K562 (cell line): ENCODE data around the gene EPC2. TPM values are rescaled to one million over a fixed set of nuclear protein-coding genes. Genes with fewer than 3 reads are reported as not detected.

ENCODE experiments used
- CBX1 ChIP-seq: sonication (generic); IDR thresholded peaks from 2 replicates; pipeline ENCODE4 v1.6.1; 2016; ENCODE audit warnings: antibody characterized with exemption, low read depth, mild to moderate bottlenecking
- CGGBP1 ChIP-seq: fragments of 250-450 bp; sonication (Bioruptor Pico); IDR thresholded peaks from 2 replicates; pipeline ENCODE4 v1.9.0; 2021; ENCODE audit warnings: mild to moderate bottlenecking
- CREM ChIP-seq: IDR thresholded peaks from 2 replicates; pipeline ENCODE4 v1.6.1; 2014; ENCODE audit warnings: antibody characterized with exemption, low read depth
- FOXP1 ChIP-seq: sonication (generic); formaldehyde crosslinking; IDR thresholded peaks from 2 replicates; pipeline ENCODE4 v1.8.0; 2022; ENCODE audit warnings: mild to moderate bottlenecking, missing genetic modification reagents
- KAT8 ChIP-seq: fragments of 450-650 bp; IDR thresholded peaks from 2 replicates; pipeline ENCODE4 v1.6.1; 2016; ENCODE audit warnings: low read depth, mild to moderate bottlenecking
- MLX ChIP-seq, 2 experiments: fragments of 450-650 bp in 1 of 2; sonication (generic) in 1 of 2; formaldehyde crosslinking; conservative IDR thresholded peaks; 2 replicates each; pipeline versions ENCODE4 v1.4.0 to v1.8.1; 2020 to 2022; ENCODE audit warnings: mild to moderate bottlenecking in 1 of 2, missing genetic modification reagents in 1 of 2
- SIX5 ChIP-seq, 2 experiments: IDR thresholded peaks; 2 replicates each; pipeline ENCODE4 v1.6.1; 2011; ENCODE audit warnings: low read length in 2 of 2, borderline replicate concordance in 1 of 2, low read depth in 1 of 2, mild to moderate bottlenecking in 1 of 2, moderate library complexity in 1 of 2; ENCODE audit not compliant: insufficient read depth in 1 of 2
- SMAD1 ChIP-seq: fragments of 150-350 bp; IDR thresholded peaks from 2 replicates; pipeline ENCODE4 v1.6.1; 2014; ENCODE audit warnings: low read length, low read depth; ENCODE audit not compliant: partially characterized antibody
- TAL1 ChIP-seq: fragments of 450-650 bp; IDR thresholded peaks from 2 replicates; pipeline ENCODE4 v1.6.1; 2016; ENCODE audit warnings: mild to moderate bottlenecking
- TCF15 ChIP-seq: fragments of 250-450 bp; sonication (Bioruptor Pico); IDR thresholded peaks from 2 replicates; pipeline ENCODE4 v1.8.0; 2022; ENCODE audit warnings: moderate library complexity, mild to moderate bottlenecking, inconsistent platforms
- ZNF740 ChIP-seq, 3 experiments: fragments of 200-800 bp in 1 of 3; sonication (Bioruptor generic) in 1 of 3; sonication (generic) in 1 of 3; formaldehyde crosslinking in 1 of 3; IDR thresholded peaks; 2 replicates each; pipeline versions ENCODE4 v1.6.1 to v1.8.0; 2016 to 2022; ENCODE audit warnings: mild to moderate bottlenecking in 2 of 3, missing compliant biosample characterization in 2 of 3, missing genetic modification characterization in 2 of 3, missing genetic modification reagents in 1 of 3
- ZNF79 ChIP-seq: fragments of 250-450 bp; sonication (Bioruptor Pico); IDR thresholded peaks from 2 replicates; pipeline ENCODE4 v1.4.0; 2020; ENCODE audit warnings: low read depth, mild to moderate bottlenecking, moderate library complexity
- polyA plus RNA-seq, 8 experiments: library from polyadenylated mRNA; depleted of rRNA in 4 of 8; stranded (reverse) in 5 of 8; unstranded in 3 of 8; fragments of >200 nt; fragmentation: Nextera tagmentation in 2 of 8; fragmentation: Illumina TruSeq in 1 of 8; extraction: Ambion mirVana in 2 of 8; extraction: Trizol in 1 of 8; gene quantifications; 2 replicates each; pipeline versions ENCODE4 v1.2.1 to v1.2.3, GENCODE V29; 2011 to 2014; ENCODE audit warnings: inconsistent platforms in 1 of 8, missing spikeins in 1 of 8
- total RNA-seq, 7 experiments: library from RNA; depleted of rRNA in 6 of 7; stranded (reverse); fragments of >200 nt in 6 of 7; fragmentation: Illumina TruSeq in 2 of 7; extraction: Trizol in 2 of 7; gene quantifications; 2 replicates each; pipeline versions ENCODE4 v1.2.1 to v1.2.3, GENCODE V29; 2011 to 2021; ENCODE audit warnings: low replicate concordance in 1 of 7
- TF ChIP-seq, protein P1 (sequence below), 2 experiments: fragments of 450-650 bp; IDR thresholded peaks; 2 replicates each; pipeline ENCODE4 v1.6.1; 2016; ENCODE audit warnings: mild to moderate bottlenecking in 2 of 2, borderline replicate concordance in 1 of 2, low read depth in 1 of 2, moderate library complexity in 1 of 2
- TF ChIP-seq, protein P2 (sequence below): sonication (generic); IDR thresholded peaks from 2 replicates; pipeline ENCODE4 v1.6.1; 2016

EPC2 gene
- total and polyA plus RNA-seq, 9 of the 15 experiments (the other 6 are each of a cell fraction or from before 2014, with no cell fraction given) = 7.0 to 35.8 (median 29.1) TPM

GRCh38 chr2:148644883-148645538 lies 460 bp downstream of the EPC2 start (continued):
- TF ChIP-seq, protein P1, sequence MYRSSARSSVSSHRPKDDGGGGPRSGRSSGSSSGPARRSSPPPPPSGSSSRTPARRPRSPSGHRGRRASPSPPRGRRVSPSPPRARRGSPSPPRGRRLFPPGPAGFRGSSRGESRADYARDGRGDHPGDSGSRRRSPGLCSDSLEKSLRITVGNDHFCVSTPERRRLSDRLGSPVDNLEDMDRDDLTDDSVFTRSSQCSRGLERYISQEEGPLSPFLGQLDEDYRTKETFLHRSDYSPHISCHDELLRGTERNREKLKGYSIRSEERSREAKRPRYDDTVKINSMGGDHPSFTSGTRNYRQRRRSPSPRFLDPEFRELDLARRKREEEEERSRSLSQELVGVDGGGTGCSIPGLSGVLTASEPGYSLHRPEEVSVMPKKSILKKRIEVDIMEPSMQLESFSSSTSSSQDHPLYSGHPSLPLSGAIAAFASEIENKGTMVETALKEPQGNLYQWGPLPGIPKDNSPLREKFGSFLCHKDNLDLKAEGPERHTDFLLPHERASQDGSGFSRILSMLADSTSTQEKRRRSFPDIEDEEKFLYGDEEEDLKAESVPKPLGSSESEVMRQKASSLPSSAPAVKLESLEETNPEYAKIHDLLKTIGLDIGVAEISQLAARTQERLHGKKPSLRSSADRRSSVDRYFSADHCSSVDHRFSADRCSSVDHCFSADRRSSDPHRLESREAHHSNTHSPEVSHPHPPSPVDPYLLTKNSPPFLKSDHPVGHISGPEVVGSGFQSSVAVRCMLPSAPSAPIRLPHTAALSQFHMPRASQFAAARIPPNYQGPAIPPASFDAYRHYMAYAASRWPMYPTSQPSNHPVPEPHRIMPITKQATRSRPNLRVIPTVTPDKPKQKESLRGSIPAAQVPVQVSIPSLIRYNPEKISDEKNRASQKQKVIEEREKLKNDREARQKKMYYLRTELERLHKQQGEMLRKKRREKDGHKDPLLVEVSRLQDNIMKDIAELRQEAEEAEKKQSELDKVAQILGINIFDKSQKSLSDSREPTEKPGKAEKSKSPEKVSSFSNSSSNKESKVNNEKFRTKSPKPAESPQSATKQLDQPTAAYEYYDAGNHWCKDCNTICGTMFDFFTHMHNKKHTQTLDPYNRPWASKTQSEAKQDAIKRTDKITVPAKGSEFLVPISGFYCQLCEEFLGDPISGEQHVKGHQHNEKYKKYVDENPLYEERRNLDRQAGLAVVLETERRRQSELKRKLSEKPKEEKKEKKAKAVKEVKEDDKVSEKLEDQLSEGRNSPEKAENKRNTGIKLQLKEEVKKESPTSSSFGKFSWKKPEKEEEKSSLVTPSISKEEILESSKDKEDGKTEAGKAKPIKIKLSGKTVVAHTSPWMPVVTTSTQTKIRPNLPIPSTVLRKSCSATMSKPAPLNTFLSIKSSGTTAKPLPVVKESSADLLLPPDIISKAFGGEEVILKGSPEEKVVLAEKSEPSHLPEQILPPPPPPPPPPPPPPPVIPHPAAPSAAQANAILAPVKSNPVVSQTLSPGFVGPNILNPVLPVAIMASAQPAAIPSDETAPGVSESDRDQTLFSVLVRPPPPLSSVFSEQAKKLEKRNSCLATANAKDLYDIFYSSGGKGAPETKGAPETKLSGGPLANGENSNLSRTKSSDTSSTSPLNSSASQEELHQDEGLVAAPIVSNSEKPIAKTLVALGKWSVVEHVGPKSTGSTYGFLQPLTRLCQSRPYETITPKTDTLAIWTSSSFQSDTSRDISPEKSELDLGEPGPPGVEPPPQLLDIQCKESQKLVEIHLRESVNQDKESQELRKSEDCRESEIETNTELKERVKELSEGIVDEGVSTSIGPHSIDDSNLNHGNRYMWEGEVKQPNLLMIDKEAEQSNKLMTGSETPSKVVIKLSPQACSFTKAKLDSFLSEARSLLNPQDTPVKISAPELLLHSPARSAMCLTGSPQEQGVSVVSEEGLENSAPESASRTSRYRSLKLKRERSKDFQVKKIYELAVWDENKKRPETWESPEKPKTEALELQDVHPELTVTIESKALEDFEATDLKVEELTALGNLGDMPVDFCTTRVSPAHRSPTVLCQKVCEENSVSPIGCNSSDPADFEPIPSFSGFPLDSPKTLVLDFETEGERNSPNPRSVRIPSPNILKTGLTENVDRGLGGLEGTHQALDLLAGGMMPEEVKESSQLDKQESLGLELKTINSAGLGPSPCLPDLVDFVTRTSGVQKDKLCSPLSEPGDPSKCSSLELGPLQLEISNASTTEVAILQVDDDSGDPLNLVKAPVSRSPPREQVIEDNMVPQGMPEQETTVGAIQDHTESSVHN (IDR thresholded peaks at IDR 0.05; ENCODE audit: borderline replicate concordance in 1 of 2, low read depth in 1 of 2) = no peak
- 0 out of 2 replicates have a peak, but pooled peaks have one; percentile 35 for TF ChIP-seq CGGBP1 (CRISPR knock-in tag)
- TF ChIP-seq, protein P2, sequence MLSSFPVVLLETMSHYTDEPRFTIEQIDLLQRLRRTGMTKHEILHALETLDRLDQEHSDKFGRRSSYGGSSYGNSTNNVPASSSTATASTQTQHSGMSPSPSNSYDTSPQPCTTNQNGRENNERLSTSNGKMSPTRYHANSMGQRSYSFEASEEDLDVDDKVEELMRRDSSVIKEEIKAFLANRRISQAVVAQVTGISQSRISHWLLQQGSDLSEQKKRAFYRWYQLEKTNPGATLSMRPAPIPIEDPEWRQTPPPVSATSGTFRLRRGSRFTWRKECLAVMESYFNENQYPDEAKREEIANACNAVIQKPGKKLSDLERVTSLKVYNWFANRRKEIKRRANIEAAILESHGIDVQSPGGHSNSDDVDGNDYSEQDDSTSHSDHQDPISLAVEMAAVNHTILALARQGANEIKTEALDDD = no peak
- 0 out of 4 replicates have a peak, but pooled peaks of 1 of the 2 experiments have one; percentile 33 for TF ChIP-seq SIX5 (IDR thresholded peaks at IDR 0.05; ENCODE audit: borderline replicate concordance in 1 of 2, insufficient read depth in 1 of 2, low read depth in 1 of 2, low read length in 2 of 2)
- TF ChIP-seq ZNF79 (CRISPR knock-in tag) = no peak
- TF ChIP-seq FOXP1 (CRISPR knock-in tag) = peak; percentile 93; the same call in 1 of the 2 replicates
- TF ChIP-seq SMAD1 = no peak
- TF ChIP-seq TCF15 = no peak
- no peak for TF ChIP-seq MLX (CRISPR knock-in tag; conservative IDR thresholded peaks at IDR 0.05)
- no peak for TF ChIP-seq TAL1
- no peak for TF ChIP-seq CBX1
- TF ChIP-seq KAT8 = no peak
- peak; percentile 71 for TF ChIP-seq CREM
- TF ChIP-seq ZNF740 (CRISPR knock-in tag; IDR thresholded peaks at IDR 0.05) = peak; percentile 99
- TF ChIP-seq ZNF740 (tag; IDR thresholded peaks at IDR 0.05) = peak in 1 of 2 experiments; percentile 100; a peak in 2 of 4 replicates
